Right lobe of liver (tissue), 4 donors: Measurements from ENCODE around the gene C11orf21.

Source experiments
- CTCF ChIP-seq, 4 donors: fragments of 200-600 bp in 3 of 4; fragments of 450-650 bp in 1 of 4; IDR thresholded peaks; one replicate each; pipeline versions ENCODE4 v1.5.1 to v1.8.0; 2016 to 2022; ENCODE audit warnings: antibody characterized with exemption in 4 of 4, mild to moderate bottlenecking in 2 of 4
- POLR2A ChIP-seq: fragments of 450-650 bp; IDR thresholded peaks from one replicate; pipeline ENCODE4 v1.6.1; 2017; ENCODE audit warnings: antibody characterized with exemption, mild to moderate bottlenecking
- donor health status: DM: no; HTN: no; CAD: no.
- donor health status: DM: no; HTN: no; CAD: no.
- donor health status: DM: no; HTN: yes; CAD: no.

DNA sequence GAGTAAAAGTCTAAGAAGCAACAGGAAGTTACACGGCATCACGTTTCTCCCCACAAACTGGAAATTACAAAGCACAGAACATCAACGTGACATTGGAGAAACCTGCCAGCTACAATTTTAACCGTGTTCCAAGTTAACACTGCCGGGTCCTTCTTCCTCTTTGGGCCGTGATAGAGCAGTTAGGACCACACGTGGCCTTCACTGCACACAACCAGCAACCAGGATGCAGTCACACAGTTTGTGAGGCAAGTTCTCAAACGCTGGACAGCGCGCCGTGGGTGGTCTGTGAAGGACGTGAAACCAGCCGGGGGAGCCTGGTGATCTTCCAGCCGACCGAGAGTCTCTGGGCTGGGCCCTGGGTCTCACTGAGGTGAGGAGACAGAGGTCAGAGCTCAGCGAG is 14.6 kb downstream of the C11orf21 start:
- no peak for TF ChIP-seq CTCF (IDR thresholded peaks at IDR 0.05)
- TF ChIP-seq POLR2A, result no peak
